PC-3 (cell line): ENCODE results near the gene CRYBG3. TPM values are rescaled to one million over a fixed set of nuclear protein-coding genes. Genes with fewer than 3 reads are reported as not detected.

Experiments used
- ATAC-seq: fragments of 200-7000 bp; cut with Tn5 transposase; 2 replicates; pipeline ENCODE4 v1.9.1; 2020; ENCODE audit warnings: mild to moderate bottlenecking, moderate library complexity
- BruUV-seq: library from RNA; stranded (reverse); fragments of 400-500 nt; replicated peaks from 2 replicates; lab custom pipeline; 2021; lab: Mats Ljungman, UMichigan
- CTCF ChIA-PET: fragments of 300-600 bp; sonication (Branson Sonifier 250); formaldehyde crosslinking; loops from one replicate; lab custom pipeline; 2022; ENCODE audit warnings: antibody characterized with exemption; lab: Charles Lee
- POLR2A ChIA-PET: fragments of 300-600 bp; sonication (Branson Sonifier 250); formaldehyde crosslinking; loops from one replicate; lab custom pipeline; 2022; ENCODE audit warnings: antibody characterized with exemption; ENCODE audit not compliant: unreplicated experiment; lab: Charles Lee
- DNase-seq: peaks from one replicate; pipeline ENCODE4 v3.0.0-alpha.2; 2015
- H2AFZ ChIP-seq: fragments of 300-600 bp; sonication (generic); 2 replicates; pipeline ENCODE4 v1.6.0; 2016; ENCODE audit warnings: antibody characterized with exemption, low read length
- H3F3A ChIP-seq: fragments of 300-600 bp; sonication (generic); one replicate; pipeline ENCODE4 v1.6.0; 2017; ENCODE audit warnings: antibody characterized with exemption, low read length, control low read depth, mild to moderate bottlenecking; ENCODE audit not compliant: unreplicated experiment
- H3K27ac ChIP-seq: fragments of 300-600 bp; sonication (generic); 2 replicates; pipeline ENCODE4 v1.5.1; 2016; ENCODE audit warnings: mild to moderate bottlenecking, low read length
- H3K27me3 ChIP-seq: fragments of 300-600 bp; sonication (generic); 2 replicates; pipeline ENCODE4 v1.6.1; 2016; ENCODE audit warnings: low read length, mixed read lengths
- H3K36me3 ChIP-seq: fragments of 300-600 bp; sonication (generic); 2 replicates; pipeline ENCODE4 v1.6.1; 2016; ENCODE audit warnings: low read depth, mixed run types, low read length, mixed read lengths
- H3K4me1 ChIP-seq: fragments of 300-600 bp; sonication (generic); 2 replicates; pipeline ENCODE4 v1.5.1; 2016; ENCODE audit warnings: low read length; ENCODE audit not compliant: insufficient read depth
- H3K4me2 ChIP-seq: fragments of 300-600 bp; sonication (generic); 2 replicates; pipeline ENCODE4 v1.6.0; 2016; ENCODE audit warnings: low read length
- H3K4me3 ChIP-seq: fragments of 300-600 bp; sonication (generic); 2 replicates; pipeline ENCODE4 v1.5.1; 2016; ENCODE audit warnings: mild to moderate bottlenecking, low read length, mixed read lengths
- H3K79me2 ChIP-seq: fragments of 300-600 bp; sonication (generic); 2 replicates; pipeline ENCODE4 v1.6.1; 2017; ENCODE audit warnings: low read length, mixed read lengths
- H3K9ac ChIP-seq: fragments of 300-600 bp; sonication (generic); 2 replicates; pipeline ENCODE4 v1.6.0; 2016; ENCODE audit warnings: mild to moderate bottlenecking, low read length
- H3K9me2 ChIP-seq: fragments of 300-600 bp; sonication (generic); replicated peaks from 2 replicates; pipeline ENCODE4 v1.6.1; 2016; ENCODE audit warnings: mixed run types, low read length, mixed read lengths
- H3K9me3 ChIP-seq: fragments of 300-600 bp; sonication (generic); 2 replicates; pipeline ENCODE4 v1.6.1; 2016; ENCODE audit warnings: low read length, mixed read lengths
- H4K20me1 ChIP-seq: fragments of 300-600 bp; sonication (generic); 2 replicates; pipeline ENCODE4 v1.6.1; 2016; ENCODE audit warnings: low read length, mixed read lengths
- CTCF ChIP-seq: fragments of 300-600 bp; sonication (generic); conservative IDR thresholded peaks from 2 replicates; pipeline ENCODE4 v1.5.1; 2017; ENCODE audit warnings: antibody characterized with exemption, low read depth, mild to moderate bottlenecking, low read length
- EZH2 ChIP-seq: fragments of 300-600 bp; sonication (generic); IDR thresholded peaks from one replicate; pipeline ENCODE4 v1.6.1; 2017; ENCODE audit warnings: antibody characterized with exemption, mild to moderate bottlenecking, low read length; ENCODE audit not compliant: unreplicated experiment
- EZH2phosphoT487 ChIP-seq: fragments of 300-600 bp; sonication (generic); IDR thresholded peaks from 2 replicates; pipeline ENCODE4 v1.6.1; 2018; ENCODE audit warnings: mild to moderate bottlenecking, antibody characterized with exemption, low read length, borderline replicate concordance
- intact Hi-C: fragments of 100-400 bp; cut with micrococcal nuclease; formaldehyde crosslinking; loops from 2 replicates; pipeline ENCODE4 v1.9.0; 2023
- total RNA-seq: library from RNA; depleted of rRNA; stranded (reverse); fragments of >200 nt; gene quantifications from 2 replicates; pipeline ENCODE4 v1.2.3, GENCODE V29; 2014

CRYBG3 gene
- total RNA-seq, 1 experiment from 2014 or later = 11.4 TPM

- intact Hi-C loops = loop anchor here (5.0 kb wide), 2 partner anchors 55 to 85 kb away; no protein-coding TSS in a partner anchor
- DNase-seq (peak; percentile 36), ATAC-seq (peak; percentile 73)
- Histone ChIP-seq H3K36me3 (peaks cover 13% of the 10 kb centered on the region; the same call in 1 of the 2 replicates), H3K79me2 (no peaks in the 10 kb centered on the region), H3K9me3 (no peaks in the 10 kb centered on the region), H4K20me1 (no peaks in the 10 kb centered on the region), H3K4me2 (no peak overlapping the region), H3F3A (no peaks in the 10 kb centered on the region), H2AFZ (no peak overlapping the region), H3K4me3 (no peak overlapping the region), H3K4me1 (no peaks in the 10 kb centered on the region), H3K9ac (no peak overlapping the region), H3K27ac (no peak overlapping the region), H3K9me2 (no peaks in the 10 kb centered on the region), H3K27me3 (no peaks in the 10 kb centered on the region)
- no peak for TF ChIP-seq EZH2phosphoT487
- no peak for TF ChIP-seq CTCF
- no peak for TF ChIP-seq EZH2
- CTCF ChIA-PET = no interaction called here
- POLR2A ChIA-PET = interaction anchor here (0.6 kb wide), 1 partner anchor 8 kb away, joined by 7 read pairs; no protein-coding TSS in a partner anchor
- BruUV-seq = no TSS peak
These were observed 115.4 kb downstream of the CRYBG3 start for GRCh38 chr3:97937205-97937604.

DNA sequence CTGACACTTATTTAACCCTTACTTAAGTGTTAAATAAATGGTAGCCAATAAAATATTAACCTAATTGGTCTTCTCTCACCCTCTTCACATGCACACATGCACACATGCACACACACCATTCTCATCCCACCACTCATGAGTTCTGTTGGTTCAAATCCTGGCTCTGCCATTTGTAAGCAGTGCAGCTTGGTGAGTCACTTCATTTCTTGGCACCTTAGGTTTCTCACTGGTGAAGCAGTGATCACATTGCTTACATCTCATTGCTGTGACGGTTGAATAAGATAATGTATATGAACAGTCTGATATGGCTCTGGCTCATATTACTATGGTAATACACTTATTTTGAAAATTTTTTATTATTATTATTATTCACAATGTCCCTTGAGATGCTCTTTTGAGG, 116.6 kb downstream of the CRYBG3 start:
- no peak for TF ChIP-seq EZH2phosphoT487
- no peak for TF ChIP-seq EZH2
- TF ChIP-seq CTCF = no peak
- no peak for ATAC-seq
- Histone ChIP-seq H3K4me3 (no peak overlapping the region), H3K4me1 (no peaks in the 10 kb centered on the region), H3K9me2 (no peaks in the 10 kb centered on the region), H2AFZ (no peak overlapping the region), H4K20me1 (no peaks in the 10 kb centered on the region), H3F3A (no peaks in the 10 kb centered on the region), H3K27ac (no peak overlapping the region), H3K9me3 (no peaks in the 10 kb centered on the region), H3K27me3 (no peaks in the 10 kb centered on the region), H3K9ac (no peak overlapping the region), H3K36me3 (peaks cover 24% of the 10 kb centered on the region; the same call in 1 of the 2 replicates), H3K4me2 (no peak overlapping the region), H3K79me2 (no peaks in the 10 kb centered on the region)
- ChIA-PET POLR2A (no interaction called here), CTCF (no interaction called here)
- no TSS peak for BruUV-seq
- intact Hi-C loops = loop anchor here (5.0 kb wide), 2 partner anchors 56 to 84 kb away; no protein-coding TSS in a partner anchor
- DNase-seq = no peak

DNA sequence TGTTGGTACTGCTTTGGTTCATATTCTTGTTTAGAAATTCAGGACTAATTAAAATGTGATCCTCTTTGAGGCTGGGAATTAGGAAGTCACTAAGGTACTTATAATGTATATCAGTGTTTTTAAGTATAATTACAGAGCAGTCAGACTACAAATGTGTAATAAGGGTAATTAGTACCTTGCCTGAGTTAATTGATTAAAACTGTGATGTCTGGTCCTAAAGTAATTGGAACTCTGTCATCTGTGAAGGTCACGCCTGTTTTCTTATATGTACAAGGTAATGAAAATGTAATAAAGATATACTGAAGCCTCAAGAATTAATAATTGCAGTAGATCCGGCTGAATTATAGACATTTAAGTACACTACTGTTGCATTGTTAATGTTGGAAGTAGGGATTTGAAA, 117.6 kb downstream of the CRYBG3 start:
- Histone ChIP-seq H3K4me3 (no peak overlapping the region), H3K36me3 (peaks cover 31% of the 10 kb centered on the region; the same call in 1 of the 2 replicates), H3F3A (no peaks in the 10 kb centered on the region), H4K20me1 (no peaks in the 10 kb centered on the region), H2AFZ (no peak overlapping the region), H3K4me2 (no peak overlapping the region), H3K9me2 (no peaks in the 10 kb centered on the region), H3K4me1 (no peaks in the 10 kb centered on the region), H3K9me3 (no peaks in the 10 kb centered on the region), H3K27ac (no peak overlapping the region), H3K79me2 (no peaks in the 10 kb centered on the region), H3K9ac (no peak overlapping the region), H3K27me3 (no peaks in the 10 kb centered on the region)
- intact Hi-C loops = loop anchor here (5.0 kb wide), 2 partner anchors 57 to 83 kb away; no protein-coding TSS in a partner anchor
- BruUV-seq = no TSS peak
- DNase-seq (no peak), ATAC-seq (no peak)
- ChIA-PET POLR2A (no interaction called here), CTCF (no interaction called here)
- TF ChIP-seq EZH2 = no peak
- no peak for TF ChIP-seq CTCF
- no peak for TF ChIP-seq EZH2phosphoT487
